Stimulated activated CD8-positive, alpha-beta memory T cell treated with anti-CD3 and anti-CD28 coated beads, Interleukin-12 subunit alpha, Interleukin-12 subunit beta, amount 100 ng/mL, for 4 hours (primary cell): ENCODE measurements around the gene CYP1B1.
"Not testable (repeated sequence)": the region's sequence is repeated elsewhere in the genome, so short reads cannot be mapped to it uniquely, and the experiment has no call there.

Experiments used
- DNase-seq: peaks from one replicate; pipeline ENCODE4 v3.0.0-alpha.2; 2020; ENCODE audit warnings: low read depth

CYP1B1 gene

DNA sequence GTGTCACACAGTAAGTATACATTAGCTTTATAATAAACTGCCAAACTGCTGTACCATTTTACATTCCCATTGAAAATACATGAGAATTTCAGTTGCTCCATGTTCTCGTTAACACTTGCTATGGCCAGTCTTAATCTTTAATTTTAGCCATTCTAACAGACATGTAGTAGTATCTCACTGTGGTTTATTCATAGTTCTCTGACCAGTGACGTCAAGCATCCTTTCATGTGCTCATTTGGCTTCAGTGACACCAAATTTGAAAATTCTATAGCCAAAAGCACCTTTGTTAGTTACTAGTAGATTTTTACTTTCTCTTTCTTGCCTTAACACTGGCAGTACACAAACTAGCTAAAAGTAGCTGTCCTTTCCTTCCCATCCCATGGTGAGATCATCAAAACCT, 43.0 kb downstream of the CYP1B1 start:
- no peak for DNase-seq

GRCh38 chr2:38030635-38031355, 45.2 kb downstream of the CYP1B1 start:
- no peak for DNase-seq

GRCh38 chr2:38029512-38029911, 46.4 kb downstream of the CYP1B1 start:
- no peak for DNase-seq

GRCh38 chr2:38028829-38029228, 47.1 kb downstream of the CYP1B1 start:
- DNase-seq, result no peak

GRCh38 chr2:38026846-38027245, 49.1 kb downstream of the CYP1B1 start:
- DNase-seq, result no peak

DNA sequence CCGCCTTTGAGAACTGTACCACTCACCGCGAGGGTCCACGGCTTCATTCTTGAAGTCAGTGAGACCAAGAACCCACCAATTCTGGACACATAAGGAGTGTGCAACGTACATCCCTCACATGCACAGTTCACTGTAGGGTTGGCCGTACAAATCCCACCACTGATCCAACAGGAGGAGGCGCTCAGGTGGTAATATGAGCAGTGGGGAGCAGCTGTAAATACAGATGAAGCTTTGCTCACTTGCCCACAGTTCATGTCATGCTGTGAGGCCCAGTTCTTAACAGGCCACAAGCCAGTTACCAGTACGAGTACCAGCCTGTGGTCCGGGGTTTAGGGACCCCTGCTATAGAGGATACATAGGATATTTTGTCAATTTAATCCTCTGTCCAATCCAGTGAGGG, 54.4 kb downstream of the CYP1B1 start:
- DNase-seq, result no peak

DNA sequence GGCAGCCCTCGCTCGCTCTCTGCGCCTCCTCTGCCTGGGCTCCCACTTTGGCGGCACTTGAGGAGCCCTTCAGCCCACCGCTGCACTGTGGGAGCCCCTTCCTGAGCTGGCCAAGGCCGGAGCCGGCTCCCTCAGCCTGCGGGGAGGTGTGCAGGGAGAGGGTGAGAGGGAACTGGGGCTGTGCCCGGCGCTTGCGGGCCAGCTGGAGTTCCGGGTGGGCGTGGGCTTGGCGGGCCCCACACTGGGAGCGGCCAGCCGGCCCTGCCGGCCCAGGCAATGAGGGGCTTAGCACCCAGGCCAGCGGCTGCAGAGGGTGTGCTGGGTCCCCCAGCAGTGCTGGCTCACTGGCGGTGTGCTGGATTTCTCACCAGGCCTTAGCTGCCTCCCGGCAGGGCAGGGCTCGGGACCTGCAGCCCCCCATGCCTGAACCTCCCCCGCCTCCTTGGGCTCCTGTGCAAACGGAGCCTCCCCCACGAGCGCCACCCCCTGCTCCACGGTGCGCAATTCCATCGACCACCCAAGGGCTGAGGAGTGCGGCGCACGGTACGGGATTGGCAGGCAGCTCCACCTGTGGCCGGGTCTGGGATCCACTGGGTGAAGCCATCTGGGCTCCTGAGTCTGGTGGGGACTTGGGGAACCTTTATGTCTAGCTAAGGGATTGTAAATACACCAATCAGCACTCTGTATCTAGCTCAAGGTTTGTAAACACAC, 55.4 kb downstream of the CYP1B1 start:
- DNase-seq, result not testable (repeated sequence)

DNA sequence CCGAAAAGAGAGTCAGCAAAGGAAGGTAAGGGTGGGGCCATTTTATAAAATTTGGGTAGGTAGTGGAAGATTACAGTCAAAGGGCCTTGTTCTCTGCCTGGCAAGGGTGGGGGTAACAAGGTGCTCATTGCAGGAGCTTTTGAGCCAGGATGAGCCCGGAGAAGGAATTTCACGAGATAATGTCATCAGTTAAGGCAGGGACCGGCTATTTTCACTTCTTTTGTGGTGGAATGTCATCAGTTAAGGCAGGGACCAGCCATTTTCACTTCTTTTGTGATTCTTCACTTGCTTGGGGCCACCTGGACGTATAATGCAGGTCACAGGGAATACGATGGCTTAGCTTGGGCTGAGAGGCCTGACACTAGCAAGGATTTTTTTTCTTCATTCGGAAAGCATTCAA, 58.1 kb downstream of the CYP1B1 start:
- DNase-seq, result no peak
